ENCODE measurements around the gene EHD1. TPM values are rescaled to one million over a fixed set of nuclear protein-coding genes. Genes with fewer than 3 reads are reported as not detected.
A peak's percentile ranks its signal among the peaks of the same experiment; 100 is the strongest.

EHD1 gene
- total RNA-seq, 4 donors from 2014 or later: 35.2 to 93.9 (median 42.6) TPM

- no peak for DNase-seq (ENCODE audit: low spot score in 2 of 2)
Observed at GRCh38 chr11:64802370-64803157, 75.9 kb downstream of the EHD1 start.

More at GRCh38 chr11:64802370-64803157, 75.9 kb downstream of the EHD1 start:
- 28 to 60% methylated on average over 4 to 16 of the region's 54 CpGs for WGBS, 2 donors
- Histone ChIP-seq H3K27me3 (no peaks in the 10 kb centered on the region), H3K4me1 (peaks cover 0 to 30% (median 13%) of the 10 kb centered on the region in 4 donors), H3K36me3 (peaks cover 0 to 58% (median 0%) of the 10 kb centered on the region in 3 donors), H3K4me3 (peak overlapping the region; percentile 41 to 73 (median 70)), H3K9me3 (no peaks in the 10 kb centered on the region), H3K27ac (peak overlapping the region; percentile 72 to 94 (median 88))
- TF ChIP-seq EP300 (IDR thresholded peaks at IDR 0.05) (no peak), POLR2A (IDR thresholded peaks at IDR 0.05) (no peak)

Small RNA genes lying within 50 kb of the gene (small RNA-seq; reads per million reads assigned to genes)
- gene MIR6749 (not detected), gene MIR6750 (not detected)

Other genes starting within 250 kb of the EHD1 start
- 10 to 100 TPM in 2 of 4 donors, 1 to 10 TPM in 2; 1.7 to 25.5 (median 8.7) TPM for gene NRXN2, start 155.4 kb downstream of the EHD1 start, total RNA-seq
- gene RASGRP2, start 134.5 kb downstream of the EHD1 start, total RNA-seq: 10 to 100 TPM; 35.4 to 87.0 (median 59.0) TPM
- gene PYGM, start 118.6 kb downstream of the EHD1 start, total RNA-seq: 10 to 100 TPM in 2 of 4 donors, 1 to 10 TPM in 2; 2.1 to 18.6 (median 9.9) TPM
- 100 to 1,000 TPM; 368 to 416 (median 372) TPM for gene SF1, start 100.1 kb downstream of the EHD1 start, total RNA-seq
- gene MAP4K2, start 75.4 kb downstream of the EHD1 start, total RNA-seq: 10 to 100 TPM; 10.6 to 22.2 (median 13.5) TPM
- 10 to 100 TPM; 15.3 to 30.9 (median 19.7) TPM for gene MEN1, start 68.1 kb downstream of the EHD1 start, total RNA-seq
- gene CDC42BPG, start 34.0 kb downstream of the EHD1 start, total RNA-seq: under 1 TPM in 3 of 4 donors, not detected in 1; under 0.01 to 0.30 (median 0.21) TPM
- gene ATG2A, start 38.6 kb upstream of the EHD1 start, total RNA-seq: 10 to 100 TPM; 33.0 to 93.6 (median 45.8) TPM
- gene PPP2R5B, start 46.1 kb upstream of the EHD1 start, total RNA-seq: 10 to 100 TPM; 10.7 to 21.4 (median 20.2) TPM
- not detected for gene GPHA2, start 57.3 kb upstream of the EHD1 start, total RNA-seq
- not detected for gene MAJIN, start 93.5 kb upstream of the EHD1 start, total RNA-seq
- gene BATF2, start 118.3 kb upstream of the EHD1 start, total RNA-seq: 1 to 10 TPM in 3 of 4 donors, under 1 TPM in 1; 0.63 to 9.6 (median 1.5) TPM
- gene ARL2, start 135.5 kb upstream of the EHD1 start, total RNA-seq: 100 to 1,000 TPM; 174 to 267 (median 193) TPM
- 10 to 100 TPM; 17.1 to 33.3 (median 24.2) TPM for gene SNX15, start 148.8 kb upstream of the EHD1 start, total RNA-seq
- 10 to 100 TPM; 10.6 to 16.3 (median 14.1) TPM for gene SAC3D1, start 162.6 kb upstream of the EHD1 start, total RNA-seq
- gene NAALADL1, start 179.9 kb upstream of the EHD1 start, total RNA-seq: 10 to 100 TPM; 18.6 to 38.9 (median 29.1) TPM
- 1 to 10 TPM in 1 of 4 donors, under 1 TPM in 1, not detected in 2; 0.90 to 1.3 TPM for gene CDCA5, start 205.4 kb upstream of the EHD1 start, total RNA-seq
- 10 to 100 TPM; 28.0 to 48.3 (median 35.1) TPM for gene ZFPL1, start 205.6 kb upstream of the EHD1 start, total RNA-seq
- gene VPS51, start 217.6 kb upstream of the EHD1 start, total RNA-seq: 100 to 1,000 TPM; 193 to 544 (median 439) TPM
- gene TM7SF2, start 233.3 kb upstream of the EHD1 start, total RNA-seq: 10 to 100 TPM; 13.6 to 93.0 (median 41.5) TPM
- gene ZNHIT2, start 239.1 kb upstream of the EHD1 start, total RNA-seq: 10 to 100 TPM; 19.2 to 26.8 (median 22.6) TPM
- 1,000 to 10,000 TPM; 1,078 to 1,548 (median 1,229) TPM for gene FAU, start 243.5 kb upstream of the EHD1 start, total RNA-seq
- 10 to 100 TPM; 48.8 to 55.9 (median 54.2) TPM for gene MRPL49, start 243.7 kb upstream of the EHD1 start, total RNA-seq